ENCODE data around the gene RARA.

DNA sequence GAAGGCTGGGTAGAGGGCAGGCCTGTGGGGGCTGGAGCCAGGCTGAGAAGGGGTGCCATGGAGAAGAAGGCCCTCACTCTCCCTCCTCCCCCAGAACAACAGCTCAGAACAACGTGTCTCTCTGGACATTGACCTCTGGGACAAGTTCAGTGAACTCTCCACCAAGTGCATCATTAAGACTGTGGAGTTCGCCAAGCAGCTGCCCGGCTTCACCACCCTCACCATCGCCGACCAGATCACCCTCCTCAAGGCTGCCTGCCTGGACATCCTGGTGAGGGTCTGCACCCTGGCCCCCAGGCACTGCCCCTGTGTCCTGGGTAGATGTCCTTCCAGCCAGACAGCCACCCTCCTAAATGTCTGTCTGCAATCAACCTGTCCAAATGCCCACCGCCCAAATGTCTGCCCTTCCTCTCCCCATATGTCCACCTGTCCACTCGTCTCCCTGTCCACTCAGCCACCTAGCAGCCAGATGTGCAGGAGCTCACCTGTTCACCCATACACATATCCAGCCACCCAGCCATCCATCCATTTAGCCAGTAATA, 43.3 kb downstream of the RARA start:
- TF ChIP-seq, protein P1, sequence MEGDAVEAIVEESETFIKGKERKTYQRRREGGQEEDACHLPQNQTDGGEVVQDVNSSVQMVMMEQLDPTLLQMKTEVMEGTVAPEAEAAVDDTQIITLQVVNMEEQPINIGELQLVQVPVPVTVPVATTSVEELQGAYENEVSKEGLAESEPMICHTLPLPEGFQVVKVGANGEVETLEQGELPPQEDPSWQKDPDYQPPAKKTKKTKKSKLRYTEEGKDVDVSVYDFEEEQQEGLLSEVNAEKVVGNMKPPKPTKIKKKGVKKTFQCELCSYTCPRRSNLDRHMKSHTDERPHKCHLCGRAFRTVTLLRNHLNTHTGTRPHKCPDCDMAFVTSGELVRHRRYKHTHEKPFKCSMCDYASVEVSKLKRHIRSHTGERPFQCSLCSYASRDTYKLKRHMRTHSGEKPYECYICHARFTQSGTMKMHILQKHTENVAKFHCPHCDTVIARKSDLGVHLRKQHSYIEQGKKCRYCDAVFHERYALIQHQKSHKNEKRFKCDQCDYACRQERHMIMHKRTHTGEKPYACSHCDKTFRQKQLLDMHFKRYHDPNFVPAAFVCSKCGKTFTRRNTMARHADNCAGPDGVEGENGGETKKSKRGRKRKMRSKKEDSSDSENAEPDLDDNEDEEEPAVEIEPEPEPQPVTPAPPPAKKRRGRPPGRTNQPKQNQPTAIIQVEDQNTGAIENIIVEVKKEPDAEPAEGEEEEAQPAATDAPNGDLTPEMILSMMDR (IDR thresholded peaks at IDR 0.05): no peak
- TF ChIP-seq POLR2A (IDR thresholded peaks at IDR 0.05): no peak
